ENCODE measurements around the gene MUC20.

GRCh38 chr3:195708061-195708460 lies 12.7 kb upstream of the MUC20 start:
- no peak for TF ChIP-seq CTCF (IDR thresholded peaks at IDR 0.05)
- TF ChIP-seq ZFX (IDR thresholded peaks at IDR 0.05; ENCODE audit: borderline replicate concordance) = no peak
